Measurements from ENCODE around the gene MVD.
"Not testable (repeated sequence)": the region's sequence is repeated elsewhere in the genome, so short reads cannot be mapped to it uniquely, and the experiment has no call there.

MVD gene

DNA sequence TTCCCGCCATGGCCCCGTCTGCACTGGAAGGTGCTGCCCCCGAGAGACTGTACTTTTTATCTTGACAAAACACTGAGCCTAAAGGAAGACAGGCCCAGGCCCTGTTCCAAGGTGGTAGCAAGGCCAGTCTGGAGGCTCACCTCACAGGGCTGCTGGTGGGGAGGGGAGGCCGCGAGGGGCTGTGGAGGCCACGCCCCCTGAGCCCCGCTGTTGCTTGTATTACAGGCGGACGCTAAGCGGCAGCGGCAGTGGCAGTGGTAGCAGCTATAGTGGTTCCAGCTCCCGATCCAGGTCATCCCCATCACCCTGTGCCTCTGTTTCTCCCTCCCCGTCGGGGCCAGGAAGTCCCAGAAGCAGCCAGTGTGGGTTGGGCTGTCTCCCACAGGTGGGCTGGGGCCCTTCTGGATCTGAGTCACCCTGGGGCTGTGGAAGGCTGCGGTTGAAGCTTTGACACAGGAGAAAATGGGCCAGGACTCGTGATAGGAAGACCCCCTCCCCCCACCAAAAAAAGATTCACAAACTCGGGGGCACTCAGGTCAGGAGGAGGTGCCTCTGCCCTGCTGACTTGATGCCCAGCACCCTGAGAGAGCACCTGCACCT is 37.8 kb downstream of the MVD start:
- no peak for DNase-seq (ENCODE audit: low spot score)

DNA sequence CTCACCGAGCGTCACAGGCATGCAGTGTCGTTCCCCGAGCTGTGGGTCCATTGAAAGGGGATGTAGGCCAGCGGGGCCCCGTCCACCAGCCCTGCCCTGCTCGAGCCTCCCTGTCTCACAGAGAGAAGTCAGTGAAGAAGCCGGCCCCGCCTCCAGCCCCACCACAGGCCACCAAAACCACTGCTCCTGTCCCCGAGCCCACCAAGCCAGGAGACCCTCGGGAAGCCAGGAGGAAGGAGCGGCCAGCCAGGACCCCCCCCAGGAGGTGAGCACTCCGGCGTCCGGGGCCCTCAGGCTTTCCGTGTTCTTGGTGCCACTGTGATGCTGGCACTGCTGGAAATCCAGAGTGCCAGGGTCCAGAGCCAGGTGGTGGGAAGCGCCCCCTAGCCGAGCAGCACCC is 38.4 kb downstream of the MVD start:
- no peak for DNase-seq (ENCODE audit: low spot score)

DNA sequence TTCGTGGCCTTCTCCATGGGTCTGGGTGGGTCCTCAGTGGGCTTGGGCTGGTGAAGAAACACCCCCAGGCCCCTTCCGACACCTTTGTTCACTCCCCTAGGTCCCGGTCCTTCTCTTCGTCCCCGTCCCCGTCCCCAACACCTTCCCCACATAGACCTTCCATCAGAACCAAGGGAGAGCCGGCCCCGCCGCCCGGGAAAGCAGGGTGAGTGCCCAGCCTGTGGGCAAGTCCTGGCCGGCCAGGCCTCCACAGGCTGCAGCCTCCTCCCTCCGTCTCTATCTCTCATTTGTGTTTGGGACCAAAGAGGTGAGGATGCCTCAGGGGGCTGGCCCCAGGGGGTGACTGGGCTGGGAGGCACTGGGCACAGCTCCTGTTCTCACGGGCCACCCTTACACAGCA is 39.0 kb downstream of the MVD start:
- no peak for DNase-seq (ENCODE audit: low spot score)

DNA sequence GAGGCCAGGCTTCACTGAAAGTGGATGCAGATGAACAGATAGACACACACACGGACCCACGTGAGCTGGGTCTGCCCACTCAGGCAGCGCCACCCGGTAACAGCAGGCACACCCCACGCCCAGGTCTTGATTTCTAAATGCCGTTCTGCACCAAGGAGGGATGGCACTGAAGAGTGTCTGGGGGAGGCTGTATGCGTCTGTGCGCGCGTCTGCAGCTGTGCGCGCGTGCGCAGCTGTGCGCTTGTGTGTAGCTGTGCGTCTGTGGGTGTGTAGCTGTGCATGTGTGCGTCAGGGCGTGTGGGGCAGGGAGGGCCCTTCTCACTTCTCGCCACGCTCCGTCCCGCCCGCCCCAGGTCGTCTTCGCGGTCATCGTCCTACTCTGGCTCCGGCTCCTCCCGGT is 40.0 kb downstream of the MVD start:
- DNase-seq (ENCODE audit: low spot score): no peak

DNA sequence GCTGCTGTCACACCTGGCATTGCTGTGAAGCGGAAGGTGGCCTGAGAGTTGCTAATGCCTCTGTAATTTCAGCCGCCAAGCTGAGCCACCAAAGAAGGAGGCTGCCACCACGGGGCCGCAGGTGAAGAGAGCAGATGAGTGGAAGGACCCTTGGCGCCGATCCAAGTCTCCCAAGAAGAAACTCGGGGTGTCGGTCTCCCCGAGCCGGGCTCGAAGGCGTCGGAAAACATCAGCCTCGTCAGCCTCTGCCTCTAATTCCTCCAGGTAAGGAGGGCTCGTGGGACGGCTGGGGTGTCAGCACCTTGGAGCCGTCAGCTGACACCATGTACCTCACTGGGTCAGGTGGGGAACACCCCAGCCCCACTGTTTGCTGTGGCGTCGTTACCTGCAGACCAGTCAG is 40.8 kb downstream of the MVD start:
- no peak for DNase-seq (ENCODE audit: low spot score)

DNA sequence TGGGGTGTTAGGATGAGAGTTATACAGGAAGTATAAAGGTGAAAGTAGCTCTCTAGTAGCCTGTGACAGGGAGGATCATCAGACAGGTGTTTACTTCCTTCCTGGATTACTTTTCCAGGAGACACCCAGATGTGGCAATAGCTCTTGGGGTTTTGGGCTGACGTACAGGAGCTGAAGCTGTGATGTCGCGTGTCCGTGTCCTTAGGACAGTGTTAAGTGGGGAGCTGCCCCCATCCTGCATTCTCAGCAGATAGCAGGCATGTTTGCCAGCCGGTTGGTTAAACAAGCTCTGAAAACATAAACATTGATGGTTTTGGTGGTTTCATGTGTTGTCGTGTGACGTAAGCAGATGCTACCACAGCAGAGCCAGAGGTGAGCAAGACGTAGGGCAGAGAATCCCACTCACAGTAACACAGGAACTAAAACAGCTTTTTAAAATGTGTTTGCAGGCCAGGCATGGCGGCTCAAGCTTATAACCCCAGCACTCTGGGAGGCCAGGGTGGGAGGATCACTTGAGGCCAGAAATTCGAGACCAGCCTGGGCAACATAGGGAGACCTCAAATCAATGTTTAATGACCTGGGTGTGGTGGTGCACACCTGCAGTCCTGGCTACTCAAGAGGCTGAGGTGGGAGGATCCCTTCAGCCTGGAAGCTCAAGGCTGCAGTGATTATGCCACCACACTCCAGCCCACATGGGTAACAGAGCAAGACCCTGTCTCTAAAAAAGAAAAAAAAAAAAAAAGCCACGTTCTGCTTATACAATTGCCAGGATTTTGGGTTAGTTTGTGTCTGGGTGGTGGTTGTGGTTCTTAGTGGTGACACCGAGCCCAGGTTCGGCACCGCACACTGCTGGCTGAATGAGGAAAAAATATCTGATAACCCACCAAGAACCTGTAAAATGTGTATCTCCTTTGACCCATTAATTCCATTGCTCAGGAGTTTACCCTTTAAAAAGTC is 42.8 kb downstream of the MVD start:
- no peak for DNase-seq (ENCODE audit: low spot score)

DNA sequence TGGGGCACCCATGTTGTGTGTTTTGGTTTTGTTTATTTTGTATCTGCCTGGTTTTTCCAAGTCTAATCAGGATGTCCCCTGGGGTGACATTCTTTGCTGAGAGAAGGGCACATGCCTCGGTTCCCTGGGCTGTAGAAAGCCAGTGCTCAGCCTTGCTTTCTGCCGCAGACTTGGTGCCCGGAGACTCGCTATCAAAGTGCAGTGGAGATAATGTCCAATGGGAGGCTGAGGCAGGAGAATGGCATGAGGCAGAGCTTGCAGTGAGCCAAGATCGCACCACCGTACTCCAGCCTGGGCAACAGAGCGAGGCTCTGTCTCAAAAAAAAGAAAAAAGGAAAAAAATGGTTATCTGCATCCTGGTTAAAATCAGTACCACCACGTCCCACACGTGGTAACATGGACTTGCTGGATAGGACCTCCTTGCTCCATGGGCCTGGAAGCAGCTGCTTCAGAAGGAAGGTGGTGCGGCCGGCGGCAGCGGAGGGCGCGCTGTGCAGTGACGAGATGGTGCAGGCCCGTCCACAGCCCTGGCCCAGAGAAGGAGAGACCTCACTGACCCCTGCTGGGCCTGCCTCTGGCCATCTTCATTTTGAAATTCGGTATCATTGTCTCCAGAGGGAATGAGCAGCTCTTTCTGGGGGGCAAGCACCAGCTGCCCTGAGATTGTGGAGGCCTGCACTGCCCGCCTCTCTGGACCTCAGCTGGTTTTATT is 43.8 kb downstream of the MVD start:
- no peak for DNase-seq (ENCODE audit: low spot score)

DNA sequence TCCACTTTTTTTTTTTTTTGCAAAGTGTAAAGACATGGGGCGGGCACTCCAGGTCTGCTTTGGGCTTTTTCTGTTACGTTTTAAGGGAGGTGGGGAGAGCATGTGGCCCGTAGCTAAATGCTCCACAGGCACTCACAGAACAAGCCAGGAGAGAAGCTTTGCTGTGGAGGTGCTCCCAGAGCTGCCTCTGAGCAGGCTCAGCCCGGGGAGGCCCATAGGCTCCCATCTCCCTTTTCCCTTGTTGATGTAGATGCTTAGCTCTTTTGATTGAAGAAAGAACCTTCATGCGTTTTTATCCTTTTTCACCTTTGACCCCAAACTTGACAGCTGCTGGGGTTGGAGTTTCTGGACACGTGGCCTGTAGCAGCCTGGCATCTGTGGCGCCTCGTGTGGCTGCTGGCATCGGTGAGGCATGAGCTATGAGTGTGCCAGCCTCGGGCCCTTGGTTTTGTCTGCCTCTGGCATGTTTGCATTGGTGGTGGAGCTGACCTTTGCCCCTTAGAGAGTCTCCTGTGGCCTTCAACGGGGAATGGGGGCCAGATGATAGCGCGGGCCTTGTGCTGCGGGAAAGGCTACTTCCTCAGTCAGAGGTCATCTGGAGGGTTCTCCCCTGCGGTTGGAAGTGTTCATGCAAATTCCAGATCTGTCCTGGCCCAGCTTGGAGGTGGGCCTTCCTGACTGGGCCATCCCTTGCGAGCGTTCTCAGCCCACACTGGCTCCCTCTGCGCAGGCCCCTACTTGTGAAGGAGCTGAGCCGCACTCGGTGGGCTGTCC is 44.5 kb downstream of the MVD start:
- no peak for DNase-seq (ENCODE audit: low spot score)

DNA sequence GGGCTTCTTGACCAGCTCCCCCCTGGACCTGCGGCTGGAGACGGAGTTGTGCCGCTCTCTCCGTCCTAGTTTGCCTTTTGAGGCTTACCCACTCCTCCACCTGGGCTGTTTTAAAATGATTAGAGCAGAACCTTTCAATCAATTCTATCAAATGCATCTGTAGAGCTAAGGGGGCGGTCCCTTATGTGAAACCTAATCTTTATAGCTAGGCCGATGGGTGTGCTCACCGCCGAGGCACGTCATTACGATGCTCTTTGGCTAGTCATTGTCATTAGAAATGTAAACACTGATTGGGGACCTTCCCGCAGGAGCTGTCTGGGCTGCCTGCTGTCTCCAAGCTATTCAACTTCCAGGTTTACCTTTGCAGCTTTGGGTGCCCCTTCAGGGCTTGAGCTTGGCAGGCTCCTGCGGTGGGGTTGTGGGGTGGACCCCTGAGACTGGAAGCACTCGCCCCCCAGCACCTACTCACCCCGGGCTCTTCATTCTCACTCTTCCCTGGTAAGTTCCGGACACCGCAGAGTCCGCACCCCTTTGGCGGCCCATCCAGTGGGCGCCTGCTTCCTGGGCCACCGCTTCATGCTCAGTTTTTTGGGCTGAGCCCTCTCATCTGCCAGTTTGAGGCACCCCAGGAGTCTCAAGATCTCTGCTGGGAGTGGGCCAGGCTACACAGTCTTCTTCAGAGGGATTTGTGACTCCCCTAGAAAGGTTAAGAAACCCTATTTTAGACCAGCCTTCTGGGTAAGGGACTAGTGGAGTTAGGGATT is 45.4 kb downstream of the MVD start:
- no peak for DNase-seq (ENCODE audit: low spot score)

DNA sequence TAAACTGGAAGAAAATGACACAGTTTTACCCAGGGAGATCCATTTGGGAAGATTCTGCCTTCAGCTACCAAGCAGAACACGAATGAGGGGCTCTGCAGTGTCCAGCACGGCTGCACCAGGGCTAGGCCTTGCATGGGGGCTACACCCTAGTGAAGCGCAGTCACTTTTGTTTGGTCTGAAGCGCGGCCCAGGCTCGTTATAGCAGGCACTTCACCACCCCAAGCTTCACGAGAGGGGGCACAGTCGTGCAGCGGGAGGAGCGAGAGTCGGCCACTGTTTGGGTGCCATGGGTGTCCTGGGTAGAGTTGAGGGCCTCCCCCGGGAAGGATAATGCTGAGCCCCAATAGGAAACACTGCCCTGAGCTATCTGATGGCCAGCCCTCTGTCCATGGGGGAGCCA is 46.2 kb downstream of the MVD start:
- no peak for DNase-seq (ENCODE audit: low spot score)

DNA sequence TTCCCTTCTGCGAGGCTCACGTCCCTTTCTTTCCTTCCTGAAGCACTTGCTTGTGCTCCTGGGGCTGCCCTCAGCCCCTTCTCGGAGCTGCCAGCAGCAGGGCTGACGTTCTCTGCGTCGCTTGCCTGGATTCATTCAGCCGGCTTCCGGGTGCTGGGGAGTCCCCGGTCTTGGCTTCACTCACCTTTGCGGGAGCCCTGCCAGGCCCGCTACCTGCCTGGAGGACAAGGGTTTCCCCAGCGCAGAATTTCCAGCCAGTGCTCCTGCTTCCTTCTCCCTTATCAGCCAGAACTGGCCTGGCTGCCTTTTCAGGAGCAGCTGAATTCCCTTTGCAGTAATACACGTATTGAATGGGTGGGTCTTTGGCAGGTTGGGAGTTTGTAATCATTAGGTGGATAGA is 46.6 kb downstream of the MVD start:
- no peak for DNase-seq (ENCODE audit: low spot score)

DNA sequence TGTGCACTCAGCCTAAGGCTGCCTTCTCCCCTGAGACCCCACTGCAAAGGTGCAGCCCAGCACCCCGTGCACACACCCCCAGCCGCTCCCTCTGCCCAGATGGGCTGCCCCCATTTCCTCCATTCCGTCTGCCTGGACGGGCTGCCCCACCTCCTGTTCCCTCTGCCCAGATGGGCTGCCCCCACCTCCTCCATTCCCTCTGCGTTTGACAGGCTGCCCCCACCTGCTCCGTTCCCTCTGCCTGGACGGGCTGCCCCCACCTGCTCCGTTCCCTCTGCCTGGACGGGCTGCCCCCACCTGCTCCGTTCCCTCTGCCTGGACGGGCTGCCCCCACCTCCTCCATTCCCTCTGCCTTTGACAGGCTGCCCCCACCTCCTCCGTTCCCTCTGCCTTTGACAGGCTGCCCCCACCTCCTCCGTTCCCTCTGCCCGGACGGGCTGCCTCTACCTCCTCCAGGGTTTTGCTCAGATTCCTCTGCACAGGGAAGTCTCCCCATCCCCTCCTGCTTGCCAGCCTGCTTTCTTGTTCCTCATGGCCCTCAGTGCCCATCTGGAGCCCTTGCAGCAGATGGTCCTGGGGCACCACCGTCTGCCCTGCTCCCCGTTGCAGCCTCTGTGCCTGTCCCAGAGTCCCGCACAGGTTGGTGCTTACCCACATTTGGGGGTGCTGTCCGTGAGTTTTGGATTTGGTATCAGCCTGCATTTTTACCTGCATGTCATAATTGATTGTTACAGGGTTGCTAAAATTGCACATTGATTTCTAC is 47.9 kb downstream of the MVD start:
- no peak for DNase-seq (ENCODE audit: low spot score)

DNA sequence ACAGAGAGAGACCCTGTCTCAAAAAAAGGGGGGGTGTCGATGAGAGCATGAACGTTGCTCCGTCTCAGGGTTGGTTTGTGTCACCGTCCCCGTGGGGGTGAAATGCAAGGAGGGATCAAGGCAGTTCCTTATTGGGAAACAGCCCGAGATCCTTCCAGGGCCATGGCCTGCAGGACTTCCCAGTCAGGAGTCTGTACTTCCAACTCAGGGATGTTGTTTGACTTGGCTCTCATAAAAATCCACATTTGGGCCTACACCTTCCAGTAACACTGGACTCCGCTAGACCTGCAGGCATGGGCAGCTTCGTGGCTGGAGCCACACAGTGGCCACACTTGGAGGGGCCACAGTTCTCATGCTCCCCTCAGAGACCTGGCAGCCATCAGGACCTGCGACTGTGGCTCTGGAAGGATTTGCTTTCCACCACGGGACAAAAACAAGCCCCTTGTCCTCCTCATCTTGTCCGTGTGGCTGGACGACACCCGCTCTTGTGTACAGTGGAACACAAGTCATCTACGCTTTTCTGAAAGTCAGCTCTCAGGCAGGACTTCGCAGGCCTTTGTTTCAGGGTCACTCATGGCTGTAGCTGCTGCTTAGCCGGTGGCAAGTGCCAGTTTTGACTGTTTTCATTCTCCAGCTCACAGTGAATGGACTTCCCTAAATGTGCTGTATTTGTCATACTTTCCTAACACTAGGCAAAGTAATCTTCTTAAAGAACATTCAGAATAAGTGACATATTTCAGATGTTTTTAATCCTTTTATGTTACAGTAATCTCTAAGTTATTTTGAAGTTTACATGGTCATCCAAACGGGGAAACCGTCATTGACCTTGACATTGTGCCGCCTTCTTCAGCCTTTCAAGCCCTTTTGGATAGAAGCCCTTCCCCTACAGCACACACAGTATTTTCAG is 48.7 kb downstream of the MVD start:
- DNase-seq (ENCODE audit: low spot score): no peak

DNA sequence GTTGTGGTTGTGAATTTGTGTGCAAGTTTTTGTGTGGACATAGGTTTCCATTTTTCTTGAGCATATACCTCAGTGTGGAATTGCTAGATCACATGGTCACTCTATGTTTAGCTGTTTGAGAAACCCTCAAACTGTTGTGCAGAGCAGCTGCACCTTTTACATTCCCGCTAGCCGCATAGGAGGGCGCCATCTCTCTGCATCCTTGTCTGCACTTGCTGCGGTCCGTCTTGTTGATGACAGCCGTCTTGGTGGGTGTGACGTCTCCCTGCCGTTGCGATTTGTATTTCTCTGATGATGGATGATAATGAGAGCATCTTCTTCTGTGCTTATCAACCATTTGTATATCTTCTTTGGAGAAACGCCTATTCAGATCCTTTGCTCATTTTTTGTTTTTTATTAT is 49.6 kb downstream of the MVD start:
- no peak for DNase-seq (ENCODE audit: low spot score)

DNA sequence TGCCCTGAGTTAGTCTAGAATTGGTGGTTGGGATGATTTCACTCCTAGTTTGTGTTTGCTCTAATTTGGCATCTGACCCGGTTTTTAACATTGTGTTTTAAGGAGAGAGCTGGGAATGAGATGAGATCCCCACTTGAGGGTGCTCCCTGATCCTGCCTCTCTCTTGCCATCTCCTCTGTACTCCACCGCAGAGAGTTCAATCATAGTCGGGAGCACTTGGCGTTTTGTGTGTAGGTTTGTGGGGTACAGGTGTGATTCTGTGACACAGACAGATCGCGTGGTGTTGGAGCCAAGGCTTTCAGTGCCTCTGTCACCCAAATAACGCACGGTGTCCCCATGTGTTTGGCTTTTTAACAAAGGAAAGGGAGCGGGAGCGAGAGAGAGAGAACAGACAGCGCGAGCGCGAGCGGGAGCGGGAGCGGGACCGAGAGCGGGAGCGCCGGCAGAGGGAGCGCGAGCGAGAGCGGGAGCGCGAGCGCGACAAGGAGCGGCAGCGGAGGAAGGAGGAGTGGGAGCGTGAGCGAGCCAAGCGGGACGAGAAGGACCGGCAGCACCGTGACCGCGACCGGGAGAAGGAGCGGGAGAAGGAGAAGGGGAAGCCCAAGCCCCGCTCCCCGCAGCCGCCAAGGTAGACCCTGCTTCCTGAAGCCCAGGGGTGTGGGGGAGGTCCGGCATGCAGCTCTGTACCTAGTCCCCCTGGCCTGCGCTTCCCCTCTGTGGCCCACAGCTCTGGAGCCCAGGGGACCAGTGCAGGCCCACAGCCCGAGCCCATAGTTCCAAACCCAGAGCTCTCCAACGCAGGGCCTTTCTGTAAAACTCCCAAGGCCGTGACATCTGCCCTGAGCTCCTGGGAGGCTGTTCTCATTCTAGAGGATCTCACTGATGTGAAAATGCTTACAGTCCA is 51.7 kb downstream of the MVD start:
- DNase-seq (ENCODE audit: low spot score): no peak

DNA sequence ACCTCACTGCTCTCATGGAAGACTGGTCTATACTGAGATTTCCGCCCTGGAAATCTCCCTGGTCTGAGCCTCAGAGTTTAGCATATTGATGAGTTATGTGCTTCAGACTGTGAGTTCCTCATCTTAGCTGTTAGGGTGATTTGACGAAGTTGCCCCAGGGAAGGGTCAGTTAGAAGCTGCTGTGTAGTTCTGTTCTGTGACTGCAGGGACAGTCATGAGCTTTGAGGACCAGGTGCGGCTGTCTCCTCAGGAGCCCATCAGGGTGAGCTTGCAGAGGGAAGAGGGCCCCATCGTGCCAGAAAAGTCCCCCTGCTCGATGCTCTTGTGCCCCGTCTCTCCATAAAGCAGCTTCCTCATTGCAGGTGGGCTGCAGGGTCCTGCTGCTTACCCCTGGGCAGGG is 52.8 kb downstream of the MVD start:
- DNase-seq (ENCODE audit: low spot score): no peak

DNA sequence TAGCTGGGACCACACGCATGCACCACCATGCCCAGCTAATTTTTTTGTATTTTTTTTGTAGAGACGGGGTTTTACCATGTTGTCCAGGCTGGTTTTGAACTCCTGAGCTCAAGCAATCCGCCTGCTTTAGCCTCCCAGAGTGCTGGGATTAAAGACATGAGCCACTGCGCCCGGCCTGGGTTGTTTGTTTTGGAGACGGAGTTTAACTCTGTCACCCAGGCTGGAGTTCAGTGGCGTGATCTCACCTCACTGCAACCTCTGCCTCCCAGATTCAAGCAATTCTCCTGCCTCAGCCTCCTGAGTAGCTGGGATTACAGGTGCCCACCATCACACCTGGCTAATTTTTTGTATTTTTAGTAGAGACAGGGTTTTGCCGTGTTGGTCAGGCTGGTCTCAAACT is 53.5 kb downstream of the MVD start:
- not testable (repeated sequence) for DNase-seq (ENCODE audit: low spot score)

DNA sequence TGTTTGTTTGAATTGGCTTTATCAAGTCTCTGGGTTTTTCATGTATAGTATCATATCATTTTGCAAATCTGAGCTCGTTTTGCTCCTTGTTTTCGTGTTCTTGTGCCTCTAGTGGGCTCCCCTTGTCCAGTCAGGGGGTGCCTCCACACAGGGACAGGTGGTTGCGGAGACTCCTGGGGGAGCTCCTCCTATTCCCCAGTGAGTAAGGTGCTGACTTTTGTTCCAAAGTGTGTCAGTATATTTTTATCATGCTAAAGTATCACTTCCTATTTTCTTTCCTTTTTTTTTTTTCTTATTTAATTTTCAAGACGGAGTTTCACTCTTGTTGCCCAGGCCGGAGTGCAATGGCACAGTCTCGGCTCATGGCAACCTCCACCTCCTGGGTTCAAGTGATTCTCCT is 54.8 kb downstream of the MVD start:
- DNase-seq (ENCODE audit: low spot score): no peak
